Pancreas (tissue), 10 donors: ENCODE data around the gene WHRN. TPM values are rescaled to one million over a fixed set of nuclear protein-coding genes. Genes with fewer than 3 reads are reported as not detected.

ENCODE experiments used
- ATAC-seq, 4 donors: fragments of 200-7000 bp; cut with Tn5 transposase; one replicate each; pipeline versions ENCODE4 v1.8.0 to v1.9.1; 2020; ENCODE audit warnings: mild to moderate bottlenecking in 4 of 4, moderate library complexity in 4 of 4
- DNase-seq, 6 donors: peaks; one replicate each; pipeline ENCODE4 v3.0.0-alpha.2; 2020
- FAIRE-seq: peaks from 2 replicates; lab custom pipeline; 2012; peaks lifted over from hg19 to GRCh38; lab: Jason Lieb, UNC
- H3K27ac ChIP-seq, 4 donors: fragments of 200-600 bp; sonication (generic); 1 replicate in 3 of 4; 2 replicates in 1 of 4; pipeline versions ENCODE4 v1.5.0 to v1.8.0; 2020
- H3K27me3 ChIP-seq, 4 donors: fragments of 200-600 bp; one replicate each; pipeline ENCODE4 v1.8.0; 2021
- H3K36me3 ChIP-seq, 3 donors: fragments of 200-600 bp; sonication (generic) in 1 of 3; one replicate each; pipeline versions ENCODE4 v1.5.0 to v1.8.0; 2020 to 2021
- H3K4me1 ChIP-seq, 3 donors: fragments of 200-600 bp; one replicate each; pipeline ENCODE4 v1.8.0; 2021
- H3K4me3 ChIP-seq, 4 donors: fragments of 200-600 bp; sonication (generic) in 2 of 4; one replicate each; pipeline versions ENCODE4 v1.5.0 to v1.8.0; 2020 to 2021
- H3K9me3 ChIP-seq, 4 donors: fragments of 200-600 bp; one replicate each; pipeline ENCODE4 v1.8.0; 2021
- CTCF ChIP-seq, 4 donors: fragments of 200-600 bp; sonication (generic) in 3 of 4; IDR thresholded peaks; one replicate each; pipeline versions ENCODE4 v1.5.0 to v1.8.0; 2021; ENCODE audit warnings: antibody characterized with exemption in 4 of 4
- WGBS, 2 donors: extraction: QIAGEN DNeasy Blood & Tissue Kit; methylation state at CpG; one replicate each; pipeline ENCODE4 v1.1.7; 2013; 5-methylcytosine and 5-hydroxymethylcytosine counted together
- intact Hi-C, 3 donors: fragments of 100-400 bp; cut with DNase I; formaldehyde crosslinking; loops; one replicate each; pipeline versions ENCODE4 v1.11.1 to v1.14.2; 2022
- polyA plus RNA-seq, 2 donors: library from polyadenylated mRNA; stranded (reverse); fragments of 200-250 nt; gene quantifications; one replicate each; pipeline ENCODE4 v1.2.3, GENCODE V29; 2013
- total RNA-seq, 6 donors: library from RNA; stranded (reverse); fragmentation: NEBNext Ultra II Directional in 4 of 6; extraction: Animal tissue kit (Norgen Biotek cat#: 25700) in 4 of 6; gene quantifications; one replicate each; pipeline versions ENCODE4 v1.2.1 to v1.2.4, GENCODE V29; 2021 to 2023
- donor health status: healthy with polysubstance abuse.
- donor health status: DM: no; HTN: no; CAD: no; lungs with moderate emphysema.
- donor health status: DM: no; HTN: no; CAD: no.
- donor health status: control.
- donor health status: control.
- donor health status: Bipolar disorder and iron deficiency.
- donor health status: DM: yes; HTN: yes; CAD: no.
- donor health status: DM: no; HTN: no; CAD: no.
- donor health status: DM: no; HTN: no; CAD: no.
- donor health status: DM: yes; HTN: yes; CAD: no.

Gene WHRN
- total and polyA plus RNA-seq, 8 donors: 6.7 to 32.2 (median 8.6) TPM

GRCh38 chr9:114403153-114403756 is 102.0 kb downstream of the WHRN start:
- H3K27ac ChIP-seq: no peak overlapping the region
- H3K9me3 ChIP-seq: no peaks in the 10 kb centered on the region
- intact Hi-C loops: loop anchor here in 2 of 3 donors (5.0 to 10.0 kb wide), 2 partner anchors 254 to 612 kb away; partner anchors contain the start of gene TEX53 (in 2 of the 2)
- H3K4me3 ChIP-seq: no peak overlapping the region
- H3K36me3 ChIP-seq: peaks cover 0 to 7% (median 0%) of the 10 kb centered on the region in 3 donors
- H3K4me1 ChIP-seq: no peaks in the 10 kb centered on the region
- no peak for TF ChIP-seq CTCF (IDR thresholded peaks at IDR 0.05)
- no peak for ATAC-seq
- no peaks in the 10 kb centered on the region for H3K27me3 ChIP-seq
- FAIRE-seq: no peak
- 89 to 90% methylated on average over 16 of the region's 16 CpGs for WGBS, 2 donors
- no peak for DNase-seq

- peaks cover 0 to 7% (median 0%) of the 10 kb centered on the region in 3 donors for H3K36me3 ChIP-seq
- ATAC-seq: no peak
- 81 to 84% methylated on average over 7 of the region's 7 CpGs for WGBS, 2 donors
Measured at GRCh38 chr9:114401344-114401743, 103.9 kb downstream of the WHRN start.

GRCh38 chr9:114400772-114401171 is 104.5 kb downstream of the WHRN start:
- WGBS, 2 donors: 65 to 68% methylated on average over 2 of the region's 2 CpGs
- H3K4me1 ChIP-seq: peaks cover 0 to 4% (median 0%) of the 10 kb centered on the region in 3 donors
- no peak overlapping the region for H3K4me3 ChIP-seq
- no peaks in the 10 kb centered on the region for H3K27me3 ChIP-seq
- H3K27ac ChIP-seq: no peak overlapping the region
- no peak for DNase-seq
- intact Hi-C loops: loop anchor here in 2 of 3 donors (5.0 to 10.0 kb wide), 2 partner anchors 257 to 614 kb away; partner anchors contain the start of gene TEX53 (in 2 of the 2)
- peaks cover 0 to 7% (median 0%) of the 10 kb centered on the region in 3 donors for H3K36me3 ChIP-seq
- H3K9me3 ChIP-seq: no peaks in the 10 kb centered on the region
- no peak for FAIRE-seq
- TF ChIP-seq CTCF (IDR thresholded peaks at IDR 0.05): no peak
- ATAC-seq: no peak

More at GRCh38 chr9:114401344-114401743, 103.9 kb downstream of the WHRN start:
- Histone ChIP-seq H3K27ac (no peak overlapping the region), H3K4me3 (no peak overlapping the region), H3K27me3 (no peaks in the 10 kb centered on the region), H3K4me1 (peaks cover 0 to 4% (median 0%) of the 10 kb centered on the region in 3 donors), H3K9me3 (no peaks in the 10 kb centered on the region)
- intact Hi-C loops: loop anchor here in 2 of 3 donors (5.0 to 10.0 kb wide), 2 partner anchors 256 to 613 kb away; partner anchors contain the start of gene TEX53 (in 2 of the 2)
- TF ChIP-seq CTCF (IDR thresholded peaks at IDR 0.05): no peak
- DNase-seq: no peak
- FAIRE-seq: no peak

GRCh38 chr9:114400219-114400618 is 105.1 kb downstream of the WHRN start:
- DNase-seq (no peak), ATAC-seq (no peak), FAIRE-seq (no peak)
- H3K36me3 ChIP-seq: peaks cover 0 to 7% (median 0%) of the 10 kb centered on the region in 3 donors
- TF ChIP-seq CTCF (IDR thresholded peaks at IDR 0.05): no peak
- H3K4me3 ChIP-seq: no peak overlapping the region
- intact Hi-C loops: loop anchor here in 2 of 3 donors (5.0 to 10.0 kb wide), 2 partner anchors 257 to 615 kb away; partner anchors contain the start of gene TEX53 (in 2 of the 2)
- no peaks in the 10 kb centered on the region for H3K9me3 ChIP-seq
- H3K4me1 ChIP-seq: peaks cover 0 to 4% (median 0%) of the 10 kb centered on the region in 3 donors
- WGBS, 2 donors: 45 to 73% methylated on average over 1 of the region's 1 CpG
- H3K27me3 ChIP-seq: no peaks in the 10 kb centered on the region
- no peak overlapping the region for H3K27ac ChIP-seq

- H3K9me3 ChIP-seq: no peaks in the 10 kb centered on the region
- ATAC-seq (no peak), FAIRE-seq (no peak), DNase-seq (no peak)
- no peaks in the 10 kb centered on the region for H3K27me3 ChIP-seq
- no peak overlapping the region for H3K27ac ChIP-seq
- peaks cover 0 to 7% (median 0%) of the 10 kb centered on the region in 3 donors for H3K36me3 ChIP-seq
- no peak for TF ChIP-seq CTCF (IDR thresholded peaks at IDR 0.05)
- 71 to 78% methylated on average over 4 of the region's 4 CpGs for WGBS, 2 donors
- no peak overlapping the region for H3K4me3 ChIP-seq
- intact Hi-C loops: no loop called here
- H3K4me1 ChIP-seq: peaks cover 0 to 4% (median 0%) of the 10 kb centered on the region in 3 donors
Measured at GRCh38 chr9:114399381-114399780, 105.9 kb downstream of the WHRN start.
